ENCODE measurements around the gene LZTS3. TPM values are rescaled to one million over a fixed set of nuclear protein-coding genes. Genes with fewer than 3 reads are reported as not detected.

LZTS3 gene
- total and polyA plus RNA-seq, 2 of the 8 experiments (the other 6 are each of a cell fraction or from before 2014, with no cell fraction given): 31.8 to 33.5 TPM

DNA sequence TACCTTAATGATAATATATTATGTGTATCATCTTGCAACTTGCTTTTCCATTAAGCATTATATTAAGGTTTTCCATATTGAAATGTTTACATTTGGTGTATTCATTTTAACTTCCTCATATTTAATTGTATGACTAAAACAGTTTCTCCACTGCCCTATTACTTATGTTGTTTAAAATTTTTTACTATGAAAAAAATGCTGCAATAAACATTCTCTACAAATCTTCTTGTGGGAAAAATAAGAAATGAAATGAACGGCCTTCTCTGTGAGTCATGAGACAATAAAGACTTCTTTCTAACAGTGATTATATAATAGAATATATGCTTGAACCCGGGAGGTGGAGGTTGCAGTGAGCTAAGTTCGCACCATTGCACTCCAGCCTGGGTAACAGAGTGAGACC lies 39.2 kb downstream of the LZTS3 start:
- no peak overlapping the region for H4K91ac ChIP-seq (replicated peaks; ENCODE audit: insufficient read length, low read length)
- H3K27ac ChIP-seq (ENCODE audit: low read depth, low read length): no peak overlapping the region
- no peak overlapping the region for H2BK120ac ChIP-seq (replicated peaks; ENCODE audit: low read depth, low read length)
- H3K23ac ChIP-seq (ENCODE audit: insufficient read length): no peak overlapping the region
- no peak overlapping the region for H3K56ac ChIP-seq (replicated peaks; ENCODE audit: insufficient read length, low read depth, low read length)
- H4K8ac ChIP-seq (ENCODE audit: extremely low read depth, insufficient read depth, low read length): no peak overlapping the region
- no peaks in the 10 kb centered on the region for H3K27me3 ChIP-seq (replicated peaks in 1 of 4; ENCODE audit: control insufficient read depth in 3 of 4, extremely low read depth in 1 of 4, insufficient read depth in 3 of 4, low read length in 3 of 4)
- no peak overlapping the region for H2AK5ac ChIP-seq (ENCODE audit: low read depth, low read length)
- H4K20me1 ChIP-seq (replicated peaks in 1 of 2; ENCODE audit: control insufficient read depth in 1 of 2, insufficient read depth in 2 of 2, low read length in 2 of 2): no peaks in the 10 kb centered on the region
- H2BK12ac ChIP-seq (ENCODE audit: low read depth, low read length): no peak overlapping the region
- H3K23me2 ChIP-seq (ENCODE audit: low read depth, low read length): no peaks in the 10 kb centered on the region
- H3K4me1 ChIP-seq (replicated peaks in 1 of 4; ENCODE audit: control insufficient read depth in 3 of 4, insufficient read depth in 4 of 4, low read length in 3 of 4): no peaks in the 10 kb centered on the region
- no peak overlapping the region for H2BK15ac ChIP-seq (ENCODE audit: low read length)
- ChIA-PET CTCF (ENCODE audit: partially characterized antibody) (interaction anchor here (2.8 kb wide), 1 partner anchor 14 kb away, joined by 11 read pairs; no protein-coding TSS in a partner anchor), POLR2A (ENCODE audit: partially characterized antibody) (no interaction called here)
- no peak for TF ChIP-seq JUN (IDR thresholded peaks at IDR 0.05; ENCODE audit: low read depth, low read length)
- no peak for TF ChIP-seq ZNF274 (IDR thresholded peaks at IDR 0.05; ENCODE audit: borderline replicate concordance, extremely low read depth, low read length)
- TF ChIP-seq TCF12 (IDR thresholded peaks at IDR 0.05; ENCODE audit: low read depth, low read length): no peak
- TF ChIP-seq GTF2F1 (IDR thresholded peaks at IDR 0.05; ENCODE audit: borderline replicate concordance, low read depth, low read length): no peak
- TF ChIP-seq EP300 (IDR thresholded peaks at IDR 0.05; ENCODE audit: borderline replicate concordance in 1 of 2, low read depth in 2 of 2, low read length in 2 of 2): no peak
- no peak for TF ChIP-seq MAFK (IDR thresholded peaks at IDR 0.05; ENCODE audit: low read depth, low read length)
- no peak for TF ChIP-seq RXRA (IDR thresholded peaks at IDR 0.05; ENCODE audit: insufficient read depth, low read depth, low read length)
- TF ChIP-seq BACH1 (IDR thresholded peaks at IDR 0.05; ENCODE audit: low read length): no peak
- no peak for TF ChIP-seq BRCA1 (IDR thresholded peaks at IDR 0.05; ENCODE audit: low read depth, low read length)
- TF ChIP-seq PHF8 (conservative IDR thresholded peaks at IDR 0.05; ENCODE audit: low read depth, low read length): no peak
- no peak for TF ChIP-seq SP2 (IDR thresholded peaks at IDR 0.05; ENCODE audit: low read length)
- no peak for TF ChIP-seq ASH2L (IDR thresholded peaks at IDR 0.05; ENCODE audit: low read length)
- TF ChIP-seq, protein P1, sequence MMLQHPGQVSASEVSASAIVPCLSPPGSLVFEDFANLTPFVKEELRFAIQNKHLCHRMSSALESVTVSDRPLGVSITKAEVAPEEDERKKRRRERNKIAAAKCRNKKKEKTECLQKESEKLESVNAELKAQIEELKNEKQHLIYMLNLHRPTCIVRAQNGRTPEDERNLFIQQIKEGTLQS (IDR thresholded peaks at IDR 0.05; ENCODE audit: insufficient read depth, low read depth, low read length): no peak
- H3K79me1 ChIP-seq (ENCODE audit: low read depth, low read length): no peaks in the 10 kb centered on the region
- H3K4me2 ChIP-seq (ENCODE audit: insufficient read depth in 1 of 2, low read depth in 2 of 2, low read length in 2 of 2): no peak overlapping the region
- H3K9me3 ChIP-seq (ENCODE audit: insufficient read depth in 2 of 2, low read depth in 1 of 2, low read length in 1 of 2): no peaks in the 10 kb centered on the region
- no peaks in the 10 kb centered on the region for H3K79me2 ChIP-seq (ENCODE audit: control insufficient read depth in 1 of 2, insufficient read depth in 2 of 2, low read length in 2 of 2)
- no peak overlapping the region for H4K5ac ChIP-seq (ENCODE audit: insufficient read length, low read depth, low read length)
- FAIRE-seq (no peak), DNase-seq (ENCODE audit: low read depth in 1 of 2, low spot score in 2 of 2) (no peak)
- no peak overlapping the region for H3K18ac ChIP-seq (ENCODE audit: extremely low read depth, low read length)
- H3K9ac ChIP-seq (replicated peaks in 1 of 4; ENCODE audit: extremely low read depth in 1 of 4, low read depth in 3 of 4, low read length in 3 of 4): no peak overlapping the region
- H2BK20ac ChIP-seq (ENCODE audit: low read length): no peak overlapping the region
- 89% methylated on average over 3 of the region's 3 CpGs; no CpG with 5 or more reads in 1 of the 2 experiments for WGBS, 2 experiments (ENCODE audit: extremely low coverage in 1 of 2, insufficient coverage in 1 of 2, insufficient read length in 1 of 2, insufficient replicate concordance in 2 of 2, low coverage in 1 of 2, low lambda C conversion rate in 2 of 2, missing lambda C conversion rate in 1 of 2)
- H2BK5ac ChIP-seq (ENCODE audit: low read depth, low read length): no peak overlapping the region
- H2AFZ ChIP-seq (ENCODE audit: low read length): no peak overlapping the region
- no peak overlapping the region for H3K4me3 ChIP-seq (ENCODE audit: extremely low read depth in 1 of 4, insufficient read depth in 2 of 4, low read depth in 3 of 4, low read length in 4 of 4)
- no peaks in the 10 kb centered on the region for H3K36me3 ChIP-seq (ENCODE audit: control insufficient read depth in 2 of 4, insufficient read depth in 4 of 4, low read length in 3 of 4)
- H3K4ac ChIP-seq (replicated peaks; ENCODE audit: insufficient read length, low read depth, low read length): no peak overlapping the region
- H3K14ac ChIP-seq (ENCODE audit: insufficient read length): no peak overlapping the region

Data from H1 (cell line).